GM10248 (cell line): Measurements from ENCODE around the gene ADO.
"Not testable (repeated sequence)": the region's sequence is repeated elsewhere in the genome, so short reads cannot be mapped to it uniquely, and the experiment has no call there.

Source experiments
- CTCF ChIA-PET: fragments of 300-600 bp; sonication (Branson Sonifier 250); formaldehyde crosslinking; extraction: SDS; loops from one replicate; lab custom pipeline; 2021; ENCODE audit warnings: antibody characterized with exemption; lab: Yijun Ruan, JAX
- POLR2A ChIA-PET: fragments of 350-650 bp; sonication (Branson Sonifier 250); formaldehyde crosslinking; extraction: SDS; loops from one replicate; lab custom pipeline; 2020; ENCODE audit warnings: antibody characterized with exemption; lab: Yijun Ruan, JAX
- DNase-seq: peaks from one replicate; pipeline ENCODE4 v3.0.0; 2012; ENCODE audit errors: extremely low spot score
- TF ChIP-seq, protein P1 (sequence below): IDR thresholded peaks from 2 replicates; pipeline ENCODE4 v1.5.1; 2012; ENCODE audit warnings: mild to moderate bottlenecking, low read depth; ENCODE audit errors: extremely low read depth, missing control alignments, control extremely low read depth

ADO gene

DNA sequence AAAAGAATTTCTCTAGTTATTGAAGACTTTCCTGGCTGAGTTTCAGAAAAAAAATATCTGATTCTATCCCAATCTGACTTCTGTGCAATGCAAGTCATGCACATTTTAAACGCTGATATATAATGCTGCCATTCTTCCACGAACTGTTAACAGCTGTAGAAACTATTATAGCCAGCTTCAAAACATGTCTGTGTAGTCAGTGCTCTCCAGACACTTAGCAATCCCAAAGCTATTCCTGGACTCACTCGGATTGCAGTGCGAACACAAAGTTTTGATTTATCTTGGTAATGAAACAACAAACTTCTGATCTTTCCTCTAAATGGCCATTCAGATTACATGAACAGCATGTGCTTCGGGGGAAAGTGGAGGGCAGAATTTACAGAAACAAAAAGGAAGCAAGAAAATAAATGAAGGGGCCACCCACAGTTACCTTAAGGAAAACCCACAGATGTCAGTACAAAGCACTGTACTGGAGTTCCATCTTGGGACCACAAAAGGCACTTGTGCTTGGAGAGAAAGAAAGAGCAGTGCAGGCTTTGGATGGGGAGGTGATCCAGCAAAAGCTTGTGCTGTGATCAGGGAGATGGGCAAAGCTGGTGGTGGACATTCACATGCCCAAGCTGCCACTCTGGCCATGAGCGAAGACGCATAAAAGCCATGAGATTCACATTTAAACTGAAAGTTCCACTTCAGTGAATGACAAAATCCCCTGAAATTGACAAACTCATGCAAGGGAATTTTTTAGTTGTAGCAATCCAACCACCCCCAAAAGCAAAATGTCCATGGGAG lies 32.1 kb upstream of the ADO start:
- CTCF ChIA-PET, result interaction anchor here (0.7 to 10.3 kb wide), 8 partner anchors 9 to 67 kb away, joined by 3 to 81 read pairs (median 3); no protein-coding TSS in a partner anchor
- no peak for DNase-seq
- POLR2A ChIA-PET, result no interaction called here
- TF ChIP-seq, protein P1, sequence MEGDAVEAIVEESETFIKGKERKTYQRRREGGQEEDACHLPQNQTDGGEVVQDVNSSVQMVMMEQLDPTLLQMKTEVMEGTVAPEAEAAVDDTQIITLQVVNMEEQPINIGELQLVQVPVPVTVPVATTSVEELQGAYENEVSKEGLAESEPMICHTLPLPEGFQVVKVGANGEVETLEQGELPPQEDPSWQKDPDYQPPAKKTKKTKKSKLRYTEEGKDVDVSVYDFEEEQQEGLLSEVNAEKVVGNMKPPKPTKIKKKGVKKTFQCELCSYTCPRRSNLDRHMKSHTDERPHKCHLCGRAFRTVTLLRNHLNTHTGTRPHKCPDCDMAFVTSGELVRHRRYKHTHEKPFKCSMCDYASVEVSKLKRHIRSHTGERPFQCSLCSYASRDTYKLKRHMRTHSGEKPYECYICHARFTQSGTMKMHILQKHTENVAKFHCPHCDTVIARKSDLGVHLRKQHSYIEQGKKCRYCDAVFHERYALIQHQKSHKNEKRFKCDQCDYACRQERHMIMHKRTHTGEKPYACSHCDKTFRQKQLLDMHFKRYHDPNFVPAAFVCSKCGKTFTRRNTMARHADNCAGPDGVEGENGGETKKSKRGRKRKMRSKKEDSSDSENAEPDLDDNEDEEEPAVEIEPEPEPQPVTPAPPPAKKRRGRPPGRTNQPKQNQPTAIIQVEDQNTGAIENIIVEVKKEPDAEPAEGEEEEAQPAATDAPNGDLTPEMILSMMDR, result no peak

DNA sequence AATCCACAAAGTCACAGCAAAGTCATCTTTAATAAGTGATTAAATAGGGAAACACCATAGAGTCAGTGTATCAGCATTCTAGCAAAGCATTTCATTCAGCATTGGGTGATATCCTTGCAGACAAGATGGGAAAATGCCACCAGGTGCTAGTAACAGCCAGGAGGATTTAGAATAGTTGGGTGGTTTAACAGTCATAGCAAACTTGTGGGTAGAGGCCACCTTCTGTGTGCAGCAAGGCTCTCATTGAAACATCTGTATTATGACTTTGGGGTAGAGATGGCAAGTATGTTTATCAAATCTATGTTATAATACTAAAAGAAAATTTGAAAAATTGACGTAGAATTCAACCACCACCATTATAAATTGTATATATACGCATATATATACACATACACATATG lies 26.4 kb upstream of the ADO start:
- ChIA-PET POLR2A (no interaction called here), CTCF (interaction anchor here (2.0 to 2.6 kb wide), 2 partner anchors 9 to 19 kb away, joined by 12 to 17 read pairs; no protein-coding TSS in a partner anchor)

DNA sequence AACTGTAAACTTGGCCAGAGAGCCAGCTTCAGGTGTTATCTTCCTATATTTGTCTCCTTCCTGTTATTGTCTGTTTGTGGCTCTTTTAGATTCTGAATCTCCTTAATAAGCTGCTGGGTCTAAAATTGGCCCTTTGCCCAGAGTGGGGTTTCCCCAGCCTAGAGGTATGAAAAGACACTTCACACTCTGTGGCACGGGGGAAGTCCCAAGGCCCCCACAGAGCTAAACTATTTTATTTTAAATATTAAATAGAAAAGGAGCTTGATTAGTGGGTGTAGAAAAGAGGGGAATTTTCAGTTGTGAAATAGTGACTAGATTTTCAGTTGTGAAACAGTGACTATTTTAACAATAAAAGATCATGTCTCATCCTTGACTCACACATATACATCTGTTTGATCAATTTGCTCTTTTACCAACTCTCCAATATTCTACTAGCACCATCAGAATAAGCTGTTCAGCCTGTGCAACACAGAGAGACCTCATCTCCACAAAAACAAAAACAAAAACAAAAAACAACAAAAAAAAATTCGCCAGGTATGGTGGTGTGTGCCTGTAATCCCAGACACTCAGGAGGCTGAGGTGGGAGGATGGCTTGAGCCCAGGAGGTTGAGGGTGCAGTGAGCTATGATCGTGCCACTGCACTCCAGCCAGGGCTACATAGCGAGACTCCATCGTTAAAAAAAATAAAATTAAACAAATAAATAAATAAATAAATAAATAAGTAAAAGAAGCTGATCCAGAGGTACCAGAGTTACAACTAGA lies 24.9 kb upstream of the ADO start:
- ChIA-PET POLR2A (interaction anchor here (0.7 to 1.2 kb wide), 2 partner anchors 10 to 25 kb away, joined by 4 to 5 read pairs; partner anchors contain the start of gene ADO), CTCF (interaction anchor here (0.7 to 2.6 kb wide), 13 partner anchors 9 to 304 kb away, joined by 3 to 17 read pairs (median 5); no protein-coding TSS in a partner anchor)
- DNase-seq, result peak; percentile 67
- TF ChIP-seq, protein P1, result no peak

More for the DNA sequence above, 26.4 kb upstream of the ADO start:
- TF ChIP-seq, protein P1, result no peak
- no peak for DNase-seq

DNA sequence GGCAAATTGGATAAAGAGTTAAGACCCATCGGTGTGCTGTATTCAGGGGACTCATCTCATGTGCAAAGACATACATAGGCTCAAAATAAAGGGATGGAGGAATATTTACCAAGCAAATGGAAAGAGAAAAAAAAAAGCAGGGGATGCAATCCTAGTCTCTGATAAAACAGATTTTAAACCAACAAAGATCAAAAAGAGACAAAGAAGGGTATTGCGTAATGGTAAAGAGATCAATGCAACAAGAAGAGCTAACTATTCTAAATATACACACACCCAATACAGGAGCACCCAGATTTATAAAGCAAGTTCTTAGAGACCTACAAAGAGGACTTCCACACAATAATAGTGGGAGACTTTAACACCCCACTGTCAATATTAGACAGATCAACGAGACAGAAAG lies 20.0 kb upstream of the ADO start:
- CTCF ChIA-PET, result interaction anchor here (0.9 to 1.9 kb wide), 4 partner anchors 13 to 100 kb away, joined by 3 to 6 read pairs (median 3); no protein-coding TSS in a partner anchor
- DNase-seq, POLR2A ChIA-PET: not testable (repeated sequence)

DNA sequence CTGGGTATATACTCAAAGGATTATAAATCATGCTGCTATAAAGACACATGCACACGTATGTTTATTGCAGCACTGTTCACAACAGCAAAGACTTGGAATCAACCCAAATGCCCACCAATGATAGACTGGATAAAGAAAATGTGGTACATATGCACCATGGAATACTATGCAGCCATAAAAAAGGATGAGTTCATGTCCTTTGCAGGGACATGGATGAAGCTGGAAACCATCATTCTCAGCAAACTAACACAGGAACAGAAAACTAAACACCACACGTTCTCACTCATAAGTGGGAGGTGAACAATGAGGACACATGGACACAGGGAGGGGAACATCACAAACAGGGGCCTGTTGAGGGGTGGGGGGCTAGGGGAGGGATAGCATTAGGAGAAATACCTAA lies 16.2 kb upstream of the ADO start:
- POLR2A ChIA-PET, DNase-seq: not testable (repeated sequence)
- CTCF ChIA-PET, result interaction anchor here (1.3 to 2.3 kb wide), 2 partner anchors 9 to 16 kb away, joined by 3 to 8 read pairs; no protein-coding TSS in a partner anchor

DNA sequence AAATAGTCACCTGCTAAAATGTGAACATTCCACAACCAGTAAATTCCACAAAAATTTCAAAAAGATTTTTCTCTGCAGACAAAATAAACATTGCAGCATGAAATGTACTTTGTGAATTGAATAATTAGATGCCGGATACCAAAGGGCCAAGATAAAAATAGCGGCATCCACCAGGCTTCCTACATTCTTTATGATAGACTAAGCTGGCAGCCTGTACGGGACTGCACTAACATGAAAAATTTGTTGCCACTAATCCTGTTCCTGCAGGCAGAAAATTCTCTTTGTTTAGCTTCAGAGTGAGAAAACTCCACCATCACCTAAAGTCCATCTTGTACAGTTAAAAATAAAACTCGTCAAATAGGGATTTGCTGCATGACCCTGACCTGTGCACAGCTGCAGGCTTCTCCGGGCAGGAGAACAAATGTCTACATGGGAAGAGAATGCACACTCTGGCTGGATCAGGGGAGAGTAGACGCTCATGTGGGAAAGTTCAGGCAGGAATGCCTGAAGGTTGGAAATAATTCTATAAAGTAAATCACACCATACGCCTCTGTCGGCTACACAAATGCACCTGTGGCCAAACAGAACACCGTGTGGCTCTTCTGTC lies 15.6 kb upstream of the ADO start:
- ChIA-PET POLR2A (no interaction called here), CTCF (interaction anchor here (1.0 to 2.3 kb wide), 5 partner anchors 9 to 20 kb away, joined by 3 to 8 read pairs (median 3); no protein-coding TSS in a partner anchor)
- TF ChIP-seq, protein P1, result no peak
- no peak for DNase-seq

DNA sequence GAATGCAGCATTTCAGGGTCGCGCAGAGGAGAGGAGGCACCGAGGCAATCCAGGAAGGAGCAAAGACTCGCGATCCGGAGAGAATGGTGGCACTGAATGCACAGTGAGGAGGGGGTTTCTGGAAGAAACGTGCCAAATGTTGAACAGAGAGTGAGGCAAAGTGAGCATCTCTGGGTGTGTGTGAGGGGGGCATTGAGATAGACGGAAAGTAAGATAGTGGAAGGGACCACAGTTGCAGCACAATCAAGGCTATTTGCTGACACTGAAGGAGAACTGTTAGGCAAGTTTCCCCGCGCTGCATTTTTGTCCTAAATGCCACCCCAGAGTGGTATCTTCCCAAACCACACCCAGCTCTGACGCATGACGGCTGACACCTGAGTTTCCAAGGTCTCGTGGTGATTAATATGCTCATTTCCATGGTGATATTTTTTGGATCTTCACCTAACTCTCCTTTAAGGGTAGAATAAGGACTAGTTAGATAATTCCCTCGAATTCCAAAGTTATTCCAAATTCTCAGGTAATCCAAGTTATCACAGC lies 14.4 kb upstream of the ADO start:
- TF ChIP-seq, protein P1, result no peak
- ChIA-PET CTCF (interaction anchor here (1.0 to 2.3 kb wide), 7 partner anchors 11 to 57 kb away, joined by 3 to 9 read pairs (median 3); no protein-coding TSS in a partner anchor), POLR2A (no interaction called here)
- DNase-seq, result no peak
